Colon (tissue), 2 donors: ENCODE measurements around the gene ANKRD10.

ENCODE experiments used
- FAIRE-seq: peaks from 2 replicates; lab custom pipeline; 2012; peaks lifted over from hg19 to GRCh38; lab: Jason Lieb, UNC
- donor health status: control.
- donor health status: control.

The ANKRD10 gene

DNA sequence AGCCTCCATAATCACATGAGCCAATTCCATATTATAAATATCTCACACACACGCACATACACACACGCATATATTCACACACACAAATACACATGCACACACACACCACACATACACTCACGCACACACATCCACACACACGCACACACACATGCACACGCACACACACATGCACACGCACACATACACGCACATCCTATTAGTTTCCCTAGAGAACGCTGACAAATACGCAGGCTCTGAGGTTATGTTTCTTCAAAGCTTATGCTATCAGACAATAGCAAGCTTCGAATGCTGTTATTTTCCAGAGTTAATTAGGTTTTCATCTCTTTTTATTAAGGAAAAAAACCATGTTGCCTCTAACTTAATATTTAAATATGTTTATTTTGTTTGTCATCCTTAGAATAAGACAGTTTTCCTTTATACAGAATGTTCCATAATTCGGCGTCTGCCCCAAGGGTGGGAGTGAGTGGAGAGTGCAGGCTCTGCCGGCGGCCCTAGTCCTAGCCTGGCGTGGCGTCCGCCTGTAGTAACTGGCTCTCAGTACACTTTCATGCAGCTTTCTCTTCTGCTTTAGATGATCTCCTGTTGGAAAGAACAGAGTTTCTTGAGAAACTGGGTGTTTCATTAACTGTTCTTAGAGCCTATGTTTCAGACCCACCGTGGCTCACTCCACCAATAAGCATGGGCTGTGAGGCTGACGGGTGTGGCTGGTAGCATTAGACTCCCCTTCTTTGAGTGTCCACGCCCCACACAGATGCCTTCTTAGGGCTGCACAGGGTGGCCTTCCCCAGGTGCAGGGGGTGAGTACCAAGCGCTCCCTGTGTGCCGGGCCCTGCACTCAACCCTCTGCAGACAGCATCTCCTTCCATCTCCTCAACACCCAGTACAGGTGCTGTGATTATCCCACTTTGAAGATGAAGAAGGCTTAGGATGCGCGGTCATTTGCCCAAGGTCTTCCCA is 30.4 kb upstream of the ANKRD10 start:
- FAIRE-seq: no peak

GRCh38 chr13:110944121-110944967 is 29.5 kb upstream of the ANKRD10 start:
- FAIRE-seq: no peak

DNA sequence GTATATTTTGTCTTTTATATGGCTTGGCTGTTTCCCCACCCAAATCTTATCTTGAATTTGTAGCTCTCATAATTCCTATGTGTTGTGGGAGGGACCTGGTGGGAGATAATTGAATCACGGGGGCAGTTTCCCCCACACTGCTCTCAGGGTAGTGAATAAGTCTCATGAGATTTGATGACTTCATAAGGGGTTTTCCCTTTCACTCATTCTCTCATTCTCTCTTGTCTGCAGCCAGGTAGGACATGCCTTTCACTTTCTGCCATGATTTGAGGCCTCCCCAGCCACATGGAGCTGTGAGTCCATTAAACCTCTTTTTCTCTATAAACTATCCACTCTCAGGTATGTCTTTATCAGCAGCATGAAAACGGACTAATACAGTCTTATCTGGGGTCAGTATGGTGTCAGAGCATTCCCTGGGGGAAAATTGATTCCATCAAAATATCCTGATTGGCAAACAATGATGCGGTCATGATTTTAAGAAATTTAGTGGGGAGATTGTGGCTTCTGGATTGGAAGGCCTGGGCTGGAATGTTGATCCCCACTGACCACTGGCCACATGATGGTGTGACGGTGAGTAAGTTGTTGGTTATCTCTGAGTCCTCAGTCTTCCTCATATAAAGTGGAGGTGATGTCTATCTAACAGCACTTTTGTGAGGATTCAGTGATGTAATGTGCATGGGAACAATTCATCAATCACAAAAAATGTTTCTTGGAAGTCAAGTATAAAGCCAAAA is 27.5 kb upstream of the ANKRD10 start:
- no peak for FAIRE-seq

DNA sequence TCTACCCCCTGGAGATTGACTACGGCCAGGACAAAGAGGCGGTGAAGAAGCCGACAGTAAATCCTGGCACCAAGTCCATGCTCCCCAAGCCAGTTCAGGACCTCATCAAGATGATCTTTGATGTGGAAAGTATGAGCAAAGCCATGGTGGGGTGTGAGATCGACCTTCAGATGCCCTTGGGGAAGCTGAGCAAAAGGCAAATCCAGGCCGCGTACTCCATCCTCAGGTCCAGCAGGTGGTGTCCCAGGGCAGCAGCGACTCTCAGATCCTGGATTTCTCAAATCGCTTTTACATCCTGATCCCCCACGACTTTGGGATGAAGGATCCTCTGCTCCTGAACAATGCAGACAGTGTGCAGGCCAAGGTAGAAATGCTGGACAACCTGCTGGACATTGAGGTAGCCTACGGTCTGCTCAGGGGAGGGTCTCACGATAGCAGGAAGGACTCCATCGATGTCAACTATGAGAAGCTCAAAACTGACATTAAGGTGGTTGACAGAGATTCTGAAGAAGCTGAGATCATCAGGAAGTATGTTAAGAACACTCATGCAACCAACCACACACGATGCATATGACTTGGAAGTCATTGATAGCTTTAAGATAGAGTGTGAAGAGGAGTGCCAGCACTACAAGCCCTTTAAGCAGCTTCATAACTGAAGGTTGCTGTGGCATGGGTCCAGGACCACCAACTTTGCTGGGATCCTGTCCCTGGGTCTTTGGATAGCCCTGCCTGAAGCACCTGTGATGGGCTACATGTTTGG is 24.0 kb upstream of the ANKRD10 start:
- no peak for FAIRE-seq

DNA sequence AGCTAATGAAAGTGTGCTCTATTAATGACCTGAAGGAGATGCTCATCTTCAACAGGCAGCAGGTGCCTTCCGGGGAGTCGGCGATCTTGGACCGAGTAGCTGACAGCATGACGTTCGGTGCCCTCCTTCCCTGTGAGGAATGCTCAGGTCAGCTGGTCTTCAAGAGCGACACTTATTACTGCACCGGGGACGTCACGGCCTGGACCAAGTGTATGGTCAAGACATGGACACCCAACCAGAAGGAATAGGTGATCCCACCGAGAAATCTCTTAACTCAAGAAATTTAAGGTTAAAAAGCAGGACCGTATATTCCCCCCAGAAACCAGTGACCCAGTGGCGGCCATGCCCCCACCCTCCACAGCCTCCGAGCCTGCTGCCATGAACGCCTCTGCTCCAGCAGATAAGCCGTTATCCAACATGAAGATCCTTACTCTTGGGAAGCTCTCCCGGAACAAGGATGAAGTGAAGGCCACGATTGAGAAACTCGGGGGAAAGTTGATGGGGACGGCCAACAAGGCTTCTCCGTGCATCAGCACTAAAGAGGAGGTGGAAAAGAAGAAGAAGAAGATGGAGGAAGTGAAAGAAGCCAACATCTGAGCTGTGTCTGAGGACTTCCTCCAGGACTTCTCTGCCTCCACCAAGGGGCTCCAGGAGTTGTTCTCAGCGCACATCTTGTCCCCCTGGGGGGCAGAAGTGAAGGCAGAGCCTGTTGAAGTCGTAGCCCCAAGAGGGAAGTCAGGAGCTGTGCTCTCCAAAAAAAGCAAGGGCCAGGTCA is 22.8 kb upstream of the ANKRD10 start:
- no peak for FAIRE-seq

DNA sequence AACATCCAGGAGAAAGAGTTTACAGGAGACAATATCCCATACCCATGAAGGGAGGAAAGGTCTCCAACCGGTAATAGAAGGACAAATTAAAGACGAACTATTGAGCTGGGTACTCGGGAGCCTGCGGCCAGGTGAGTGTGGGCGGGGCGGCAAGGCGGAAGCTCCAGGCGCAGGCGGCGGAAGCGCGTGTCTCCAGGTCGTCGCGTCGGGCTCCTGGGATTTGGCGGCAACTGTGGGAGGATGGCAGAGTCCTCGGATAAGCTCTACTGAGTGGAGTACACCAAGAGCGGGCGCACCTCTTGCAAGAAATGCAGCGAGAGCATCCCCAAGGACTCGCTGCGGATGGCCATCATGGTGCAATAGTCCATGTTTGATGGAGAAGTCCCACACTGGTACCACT is 21.6 kb upstream of the ANKRD10 start:
- FAIRE-seq: no peak

DNA sequence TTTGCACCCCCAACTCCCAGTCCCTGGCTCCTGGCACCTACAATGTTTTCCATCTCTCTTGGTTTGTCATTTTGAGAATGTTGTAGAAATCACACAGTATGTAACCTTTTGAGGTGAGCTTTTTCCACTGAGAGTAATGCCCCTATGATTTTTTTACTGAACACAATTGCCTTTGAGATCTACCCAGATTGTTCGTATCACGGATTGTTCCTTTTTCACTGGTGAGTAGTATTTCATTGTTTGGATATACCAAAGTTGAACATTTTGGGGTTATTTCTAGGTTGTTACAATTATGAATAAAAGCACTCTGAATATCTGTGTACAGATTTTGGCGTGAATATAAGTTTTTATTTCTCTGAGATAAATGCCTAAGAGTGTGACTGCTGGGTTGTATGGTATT is 17.7 kb upstream of the ANKRD10 start:
- no peak for FAIRE-seq

DNA sequence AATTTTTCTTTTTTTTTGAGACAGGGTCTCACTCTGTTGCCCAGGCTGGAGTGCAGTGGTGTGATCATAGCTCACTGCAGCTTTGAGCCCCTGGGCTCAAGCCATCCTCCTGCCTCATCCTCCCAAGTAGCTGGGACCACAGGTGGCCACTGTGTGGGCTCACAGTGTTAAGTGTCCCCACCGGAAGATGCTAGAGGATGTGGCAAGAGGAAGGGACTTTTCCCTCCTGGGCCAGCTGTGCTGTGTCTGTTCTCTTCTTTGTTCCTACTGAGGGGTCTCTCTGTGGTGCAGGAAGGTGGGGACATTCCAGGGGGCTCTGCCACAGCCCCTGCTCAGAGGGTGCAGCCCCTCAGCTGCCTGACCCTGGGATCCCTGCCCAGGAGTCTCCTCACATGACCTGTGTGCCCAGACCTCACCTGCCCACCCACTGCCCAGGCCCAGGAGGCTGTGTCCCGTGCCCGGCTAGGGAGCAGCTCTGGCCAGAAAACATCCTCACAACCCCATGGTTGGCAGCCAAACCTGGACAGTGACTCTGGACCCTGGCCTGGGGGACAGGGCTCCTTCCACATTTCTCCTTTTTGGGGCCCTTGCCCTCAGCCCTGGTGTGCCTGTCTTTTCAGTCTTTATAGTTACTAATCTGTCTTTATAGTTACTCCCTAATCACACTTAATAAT is 14.4 kb upstream of the ANKRD10 start:
- FAIRE-seq: no peak

- FAIRE-seq: no peak
These were observed 10.2 kb upstream of the ANKRD10 start for GRCh38 chr13:110925023-110925612.

DNA sequence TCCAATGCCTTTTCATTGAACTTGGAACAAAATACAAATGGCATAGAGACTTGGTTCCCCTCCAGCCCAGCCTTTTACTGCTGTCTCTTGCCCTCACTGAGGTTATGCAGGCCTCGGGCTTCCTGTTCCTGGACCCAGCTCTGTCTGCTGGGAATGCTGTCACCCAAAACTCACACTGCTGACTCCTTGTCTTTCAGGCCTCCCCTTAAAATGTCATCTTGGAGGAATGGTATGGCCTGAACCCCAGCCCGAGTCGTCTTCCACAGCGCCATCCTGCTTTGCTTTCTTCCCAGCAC is 9.7 kb upstream of the ANKRD10 start:
- no peak for FAIRE-seq

- FAIRE-seq: no peak
These were observed 9.1 kb upstream of the ANKRD10 start for GRCh38 chr13:110923777-110924638.

DNA sequence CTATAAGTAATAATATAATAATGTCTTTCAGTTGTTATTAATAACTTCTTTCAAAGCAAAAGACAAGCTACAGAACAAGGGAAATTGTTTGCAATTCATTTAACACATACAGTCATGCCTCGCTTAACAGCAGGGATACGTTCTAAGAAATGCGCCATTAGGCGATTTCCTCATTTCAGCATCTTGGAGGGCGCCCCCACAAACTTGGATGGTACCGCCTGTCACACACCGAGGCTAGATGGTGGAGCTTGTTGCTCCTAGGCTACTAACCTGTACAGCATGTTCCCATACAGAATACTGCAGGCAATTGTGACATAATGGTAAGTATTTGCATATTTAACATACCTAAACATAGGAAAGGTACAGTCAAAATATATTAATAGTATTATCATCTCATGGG is 8.2 kb upstream of the ANKRD10 start:
- FAIRE-seq: no peak

- no peak for FAIRE-seq
These were observed 7.6 kb upstream of the ANKRD10 start for GRCh38 chr13:110922506-110922905.

DNA sequence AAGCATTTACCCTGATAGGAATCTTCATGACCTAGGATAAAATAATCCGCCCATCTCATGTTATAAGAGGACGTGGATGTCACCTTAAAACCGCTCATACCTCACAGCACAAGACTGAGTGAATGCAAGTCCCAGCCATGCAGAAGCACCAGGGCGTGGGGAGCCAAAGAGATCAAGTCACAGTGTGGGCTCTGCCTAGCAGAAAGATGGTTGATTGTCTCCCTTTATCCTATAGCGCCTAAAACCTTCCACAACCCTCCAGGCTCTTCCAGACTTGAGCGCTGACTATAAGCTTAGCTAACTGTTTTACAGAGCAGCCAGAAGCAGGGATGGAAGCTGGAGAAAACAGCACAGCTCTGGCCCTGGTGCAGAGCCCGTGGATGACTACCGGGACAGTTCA is 6.8 kb upstream of the ANKRD10 start:
- FAIRE-seq: no peak

DNA sequence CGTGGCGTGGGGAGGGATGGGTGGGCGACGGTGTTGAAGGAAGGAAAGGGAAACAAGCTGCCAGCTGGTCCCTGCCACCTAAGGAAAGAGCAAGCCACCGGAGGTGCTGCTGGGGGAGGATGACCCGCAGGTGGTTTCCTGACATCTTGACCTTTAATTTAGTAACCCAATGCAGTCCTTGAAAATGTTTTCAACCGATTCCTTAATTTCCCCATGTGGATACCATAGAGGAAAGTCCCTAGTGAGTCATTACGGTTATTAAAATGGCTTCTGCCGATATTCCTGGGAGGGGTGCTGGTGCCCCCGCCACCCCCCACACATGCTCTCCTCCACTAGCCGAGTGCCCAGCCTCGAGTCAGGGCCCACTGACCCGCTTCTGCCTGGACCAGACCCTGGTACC is 6.3 kb upstream of the ANKRD10 start:
- FAIRE-seq: no peak

DNA sequence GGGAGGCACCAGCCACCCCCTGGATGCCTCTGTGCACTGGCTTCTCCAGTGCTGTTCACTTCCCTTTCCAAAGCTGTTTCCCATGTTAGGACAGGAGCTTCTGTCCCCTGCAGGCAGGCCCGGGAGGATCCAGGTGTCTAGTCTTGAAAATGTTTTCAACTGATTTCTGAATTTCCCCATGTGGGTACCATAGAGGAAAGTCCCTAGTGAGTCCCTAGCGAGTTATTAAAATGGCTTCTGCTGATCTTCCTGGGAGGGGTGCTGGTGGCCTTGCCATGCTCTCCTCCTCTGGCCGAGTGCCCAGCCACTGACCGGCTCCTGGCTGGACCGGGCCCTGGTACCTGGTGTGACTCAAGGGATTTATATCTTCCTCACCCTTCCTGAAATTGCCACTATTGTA is 5.2 kb upstream of the ANKRD10 start:
- FAIRE-seq: no peak

DNA sequence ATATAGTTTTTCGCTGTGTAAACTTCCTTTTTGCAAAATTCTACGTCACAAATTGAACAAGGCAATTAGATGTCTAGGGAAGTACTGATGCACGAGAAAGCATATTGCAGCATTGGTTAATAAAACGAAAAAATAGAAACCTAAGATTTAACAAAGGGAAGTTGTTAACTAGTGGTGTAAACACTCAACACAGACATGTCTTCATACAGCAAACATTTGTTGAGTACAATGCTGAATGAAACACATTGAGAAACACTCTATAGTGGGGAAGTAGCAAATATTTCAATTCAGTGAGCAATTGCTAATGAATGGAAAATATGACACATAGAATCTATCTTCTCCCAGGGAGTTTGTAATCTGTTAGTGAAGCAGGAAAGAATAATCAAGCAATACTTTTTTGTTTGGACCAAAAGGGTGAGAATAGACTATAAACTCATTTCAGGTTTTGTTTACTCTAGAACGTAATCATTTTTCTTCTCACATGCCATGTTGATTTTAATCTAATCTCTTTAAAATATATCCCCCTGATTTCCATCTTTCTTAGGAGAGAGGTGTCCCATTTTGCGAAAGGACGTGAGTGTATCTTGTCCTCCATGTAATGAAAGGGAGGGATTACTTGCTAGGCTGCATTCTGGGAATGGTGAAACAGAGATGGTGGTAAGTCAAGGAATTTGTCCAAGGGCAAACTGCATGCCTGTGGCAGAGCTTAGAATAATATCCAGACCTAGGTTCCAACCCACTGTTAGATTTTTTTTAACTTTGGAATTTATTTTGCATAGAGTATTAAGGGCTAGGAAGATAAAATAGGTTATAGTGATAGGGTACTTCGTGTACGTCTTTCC is 1.7 kb upstream of the ANKRD10 start:
- FAIRE-seq: peak; percentile 45

DNA sequence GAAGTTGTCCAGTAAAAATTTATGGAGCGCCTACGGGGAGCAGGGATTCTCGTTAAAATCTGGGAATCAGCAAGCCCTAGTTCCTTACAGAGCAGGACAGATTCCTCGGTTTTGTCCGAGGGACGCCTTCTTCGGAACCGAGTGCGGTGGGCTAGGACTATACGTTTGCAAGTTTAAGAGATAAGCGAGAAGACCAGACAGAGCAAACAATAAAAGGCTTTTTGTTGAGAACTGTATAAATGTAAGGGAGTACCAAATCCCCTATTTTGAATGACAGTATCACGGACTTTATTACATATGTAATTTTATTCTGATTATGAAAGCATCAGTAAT is 971 bp upstream of the ANKRD10 start:
- no peak for FAIRE-seq
